H9 (cell line): ENCODE data around the gene RGS2. TPM values are rescaled to one million over a fixed set of nuclear protein-coding genes. Genes with fewer than 3 reads are reported as not detected.

ENCODE experiments used
- DNase-seq: peaks from one replicate; pipeline ENCODE4 v3.0.0-alpha.2; 2017
- H2AFZ ChIP-seq: one replicate; pipeline ENCODE4 v1.6.1; 2013; ENCODE audit warnings: mild to moderate bottlenecking, low read length, control low read depth, moderate library complexity
- H2AK5ac ChIP-seq: 2 replicates; pipeline ENCODE4 v1.6.1; 2013; ENCODE audit warnings: low read length, control low read depth, mixed read lengths; ENCODE audit not compliant: insufficient read length
- H2BK120ac ChIP-seq: one replicate; pipeline ENCODE4 v1.6.1; 2013; ENCODE audit warnings: low read depth, mild to moderate bottlenecking, low read length, control low read depth, inconsistent platforms; ENCODE audit not compliant: poor library complexity, severe bottlenecking
- H2BK12ac ChIP-seq: 2 replicates; pipeline ENCODE4 v1.6.1; 2013; ENCODE audit warnings: low read length, control low read depth, mixed read lengths, low read depth; ENCODE audit not compliant: insufficient read length
- H2BK15ac ChIP-seq: 2 replicates; pipeline ENCODE4 v1.6.1; 2013; ENCODE audit warnings: low read depth, low read length, control low read depth
- H2BK20ac ChIP-seq: one replicate; pipeline ENCODE4 v1.6.1; 2013; ENCODE audit warnings: low read depth, mild to moderate bottlenecking, low read length, control low read depth, inconsistent platforms; ENCODE audit not compliant: poor library complexity, severe bottlenecking
- H2BK5ac ChIP-seq: 2 replicates; pipeline ENCODE4 v1.6.1; 2013; ENCODE audit warnings: low read length, control low read depth, mixed read lengths; ENCODE audit not compliant: insufficient read length
- H3K14ac ChIP-seq: 2 replicates; pipeline ENCODE4 v1.6.1; 2013; ENCODE audit warnings: low read length, control low read depth; ENCODE audit not compliant: insufficient read depth
- H3K18ac ChIP-seq: 2 replicates; pipeline ENCODE4 v1.6.1; 2013; ENCODE audit warnings: low read depth, mild to moderate bottlenecking, mixed read lengths, low read length, control low read depth; ENCODE audit not compliant: insufficient read length
- H3K23ac ChIP-seq: 2 replicates; pipeline ENCODE4 v1.6.1; 2013; ENCODE audit warnings: low read length, control low read depth, mixed read lengths, low read depth; ENCODE audit not compliant: insufficient read length
- H3K23me2 ChIP-seq: 2 replicates; pipeline ENCODE4 v1.6.1; 2013; ENCODE audit warnings: low read depth, mild to moderate bottlenecking, mixed read lengths, low read length, control low read depth; ENCODE audit not compliant: insufficient read length, poor library complexity, severe bottlenecking
- H3K27ac ChIP-seq: 2 replicates; pipeline ENCODE4 v1.5.1; 2013; ENCODE audit warnings: low read length, control low read depth, mixed read lengths, low read depth; ENCODE audit not compliant: insufficient read length
- H3K27me3 ChIP-seq: 2 replicates; pipeline ENCODE4 v1.6.1; 2013; ENCODE audit warnings: low read length, control low read depth, inconsistent platforms; ENCODE audit not compliant: insufficient read depth
- H3K4ac ChIP-seq: 2 replicates; pipeline ENCODE4 v1.6.1; 2013; ENCODE audit warnings: low read depth, mild to moderate bottlenecking, control low read depth, inconsistent platforms, low read length, moderate library complexity
- H3K4me1 ChIP-seq: 2 replicates; pipeline ENCODE4 v1.6.1; 2013; ENCODE audit warnings: low read length, control low read depth, inconsistent platforms; ENCODE audit not compliant: insufficient read depth
- H3K4me2 ChIP-seq: 2 replicates; pipeline ENCODE4 v1.6.1; 2013; ENCODE audit warnings: low read length, control low read depth, mixed read lengths; ENCODE audit not compliant: insufficient read length, insufficient read depth
- H3K56ac ChIP-seq: 2 replicates; pipeline ENCODE4 v1.6.1; 2013; ENCODE audit warnings: low read depth, mild to moderate bottlenecking, mixed read lengths, low read length, control low read depth; ENCODE audit not compliant: insufficient read length
- H3K79me1 ChIP-seq: 2 replicates; pipeline ENCODE4 v1.6.1; 2013; ENCODE audit warnings: low read depth, mild to moderate bottlenecking, moderate library complexity, low read length, control low read depth, inconsistent platforms; ENCODE audit not compliant: insufficient read depth, poor library complexity, severe bottlenecking
- H3K79me2 ChIP-seq: 2 replicates; pipeline ENCODE4 v1.6.1; 2013; ENCODE audit warnings: low read length, control low read depth, inconsistent platforms; ENCODE audit not compliant: insufficient read depth
- H3K9ac ChIP-seq: 2 replicates; pipeline ENCODE4 v1.6.1; 2013; ENCODE audit warnings: low read length, control low read depth, mixed read lengths; ENCODE audit not compliant: insufficient read length; ENCODE audit errors: extremely low read depth
- H3K9me3 ChIP-seq: one replicate; pipeline ENCODE4 v1.6.1; 2013; ENCODE audit warnings: low read depth, low read length, inconsistent platforms; ENCODE audit not compliant: control insufficient read depth
- H3T11ph ChIP-seq: one replicate; pipeline ENCODE4 v1.6.1; 2013; ENCODE audit warnings: mild to moderate bottlenecking, low read length, control low read depth, inconsistent platforms
- H4K20me1 ChIP-seq: one replicate; pipeline ENCODE4 v1.6.1; 2013; ENCODE audit not compliant: control insufficient read depth, insufficient read length, insufficient read depth
- H4K5ac ChIP-seq: 2 replicates; pipeline ENCODE4 v1.6.1; 2013; ENCODE audit warnings: low read depth, mild to moderate bottlenecking, mixed read lengths, low read length, control low read depth; ENCODE audit not compliant: insufficient read length
- H4K8ac ChIP-seq: replicated peaks from 2 replicates; pipeline ENCODE4 v1.6.1; 2013; ENCODE audit warnings: low read length, control low read depth, mixed read lengths, low read depth; ENCODE audit not compliant: insufficient read length
- H4K91ac ChIP-seq: 2 replicates; pipeline ENCODE4 v1.6.1; 2013; ENCODE audit warnings: low read depth, mild to moderate bottlenecking, moderate library complexity, mixed read lengths, low read length, control low read depth; ENCODE audit not compliant: insufficient read length
- H3K27ac Mint-ChIP-seq, 3 experiments: 2 replicates in 2 of 3; 3 replicates in 1 of 3; pipeline ENCODE4 v1.8.0; 2020 to 2021; ENCODE audit warnings: mixed read lengths in 3 of 3, mild to moderate bottlenecking in 1 of 3, moderate library complexity in 1 of 3
- H3K27me3 Mint-ChIP-seq: 2 replicates; pipeline ENCODE4 v1.8.0; 2021; ENCODE audit warnings: low read depth, mild to moderate bottlenecking, moderate library complexity, mixed read lengths
- H3K36me3 Mint-ChIP-seq, 3 experiments: 2 replicates in 2 of 3; 3 replicates in 1 of 3; pipeline ENCODE4 v1.8.0; 2020 to 2021; ENCODE audit warnings: low read depth in 3 of 3, mixed read lengths in 3 of 3; ENCODE audit not compliant: insufficient read depth in 1 of 3
- H3K4me1 Mint-ChIP-seq, 2 experiments: 2 replicates each; pipeline ENCODE4 v1.8.0; 2020; ENCODE audit warnings: mixed read lengths in 2 of 2
- H3K4me3 Mint-ChIP-seq, 2 experiments: 2 replicates in 1 of 2; 3 replicates in 1 of 2; pipeline ENCODE4 v1.8.0; 2020 to 2021; ENCODE audit warnings: mild to moderate bottlenecking in 2 of 2, mixed read lengths in 2 of 2, moderate library complexity in 1 of 2
- H3K9me3 Mint-ChIP-seq, 2 experiments: 2 replicates in 1 of 2; 3 replicates in 1 of 2; pipeline ENCODE4 v1.8.0; 2020; ENCODE audit warnings: mild to moderate bottlenecking in 2 of 2, mixed read lengths in 2 of 2, moderate library complexity in 1 of 2
- WGBS: extraction: QIAGEN DNeasy Blood & Tissue Kit; methylation state at CpG from one replicate; pipeline ENCODE4 v1.1.7; 2013; ENCODE audit warnings: missing lambda C conversion rate, low lambda C conversion rate, mixed read lengths; ENCODE audit not compliant: insufficient read length; ENCODE audit errors: extremely low coverage; 5-methylcytosine and 5-hydroxymethylcytosine counted together
- total RNA-seq: library from RNA; stranded (reverse); gene quantifications from 2 replicates; pipeline ENCODE4 v1.2.1, GENCODE V29; 2021
- TF ChIP-seq, protein P1 (sequence below): fragments of 200-600 bp; sonication (generic); conservative IDR thresholded peaks from 3 replicates; pipeline ENCODE4 v1.8.0; 2021; ENCODE audit warnings: antibody characterized with exemption, mild to moderate bottlenecking

Gene RGS2
- total RNA-seq, 1 experiment from 2014 or later: 13.9 TPM

DNA sequence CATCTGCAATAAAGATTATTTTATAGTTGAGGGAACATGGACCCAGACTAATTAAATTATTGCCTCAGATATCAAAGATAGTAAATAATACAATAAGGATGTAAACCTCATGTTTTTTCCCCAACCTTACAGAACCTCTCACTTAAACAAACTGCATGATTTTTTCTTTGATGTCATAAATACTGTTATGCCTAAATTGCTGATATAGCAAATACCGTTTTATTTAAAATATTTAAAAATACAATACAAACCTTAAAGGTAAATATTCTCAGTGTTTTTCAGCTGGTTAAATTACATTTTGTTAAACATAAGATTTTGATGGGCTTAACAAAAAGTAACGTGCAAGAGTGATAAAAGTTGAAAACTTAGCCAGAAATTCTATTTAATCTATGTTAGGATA is 24.4 kb upstream of the RGS2 start:
- Histone ChIP-seq H3K4me2 (no peak overlapping the region), H2AK5ac (no peak overlapping the region), H3K9me3 (no peaks in the 10 kb centered on the region), H4K91ac (no peak overlapping the region), H2BK120ac (no peak overlapping the region), H3K79me1 (no peaks in the 10 kb centered on the region), H3K27ac (no peak overlapping the region), H4K8ac (no peak overlapping the region), H3K56ac (no peak overlapping the region), H3K4me1 (no peaks in the 10 kb centered on the region), H2BK5ac (no peak overlapping the region), H2BK15ac (no peak overlapping the region), H3K27me3 (no peaks in the 10 kb centered on the region), H3K14ac (no peak overlapping the region), H4K20me1 (no peaks in the 10 kb centered on the region), H2BK20ac (no peak overlapping the region), H4K5ac (no peak overlapping the region), H3K18ac (no peak overlapping the region), H2AFZ (no peak overlapping the region), H3K9ac (no peak overlapping the region), H3K23me2 (no peaks in the 10 kb centered on the region), H3K79me2 (no peaks in the 10 kb centered on the region), H3K23ac (no peak overlapping the region), H3K4ac (no peak overlapping the region), H3T11ph (no peak overlapping the region), H2BK12ac (no peak overlapping the region)
- no peaks in the 10 kb centered on the region for H3K4me1 Mint-ChIP-seq
- H3K27ac Mint-ChIP-seq: no peak overlapping the region
- TF ChIP-seq, protein P1, sequence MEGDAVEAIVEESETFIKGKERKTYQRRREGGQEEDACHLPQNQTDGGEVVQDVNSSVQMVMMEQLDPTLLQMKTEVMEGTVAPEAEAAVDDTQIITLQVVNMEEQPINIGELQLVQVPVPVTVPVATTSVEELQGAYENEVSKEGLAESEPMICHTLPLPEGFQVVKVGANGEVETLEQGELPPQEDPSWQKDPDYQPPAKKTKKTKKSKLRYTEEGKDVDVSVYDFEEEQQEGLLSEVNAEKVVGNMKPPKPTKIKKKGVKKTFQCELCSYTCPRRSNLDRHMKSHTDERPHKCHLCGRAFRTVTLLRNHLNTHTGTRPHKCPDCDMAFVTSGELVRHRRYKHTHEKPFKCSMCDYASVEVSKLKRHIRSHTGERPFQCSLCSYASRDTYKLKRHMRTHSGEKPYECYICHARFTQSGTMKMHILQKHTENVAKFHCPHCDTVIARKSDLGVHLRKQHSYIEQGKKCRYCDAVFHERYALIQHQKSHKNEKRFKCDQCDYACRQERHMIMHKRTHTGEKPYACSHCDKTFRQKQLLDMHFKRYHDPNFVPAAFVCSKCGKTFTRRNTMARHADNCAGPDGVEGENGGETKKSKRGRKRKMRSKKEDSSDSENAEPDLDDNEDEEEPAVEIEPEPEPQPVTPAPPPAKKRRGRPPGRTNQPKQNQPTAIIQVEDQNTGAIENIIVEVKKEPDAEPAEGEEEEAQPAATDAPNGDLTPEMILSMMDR: no peak
- no peak for DNase-seq
- no CpG with 5 or more reads among the region's 2 CpGs for WGBS
- H3K36me3 Mint-ChIP-seq: no peaks in the 10 kb centered on the region; a peak in 1 of 7 replicates
- no peaks in the 10 kb centered on the region for H3K27me3 Mint-ChIP-seq
- peaks cover 3 to 7% of the 10 kb centered on the region in 2 experiments; a peak in 4 of 5 replicates for H3K9me3 Mint-ChIP-seq
- no peak overlapping the region for H3K4me3 Mint-ChIP-seq
